ENCODE data around the gene KBTBD8.
A peak's percentile ranks its signal among the peaks of the same experiment; 100 is the strongest.

Gene KBTBD8

GRCh38 chr3:66956742-66957141 lies 41.4 kb upstream of the KBTBD8 start:
- no peak for DNase-seq (ENCODE audit: low read depth, low spot score)
- TF ChIP-seq CTCF (IDR thresholded peaks at IDR 0.05; ENCODE audit: insufficient read depth, low read length, missing control alignments) = no peak
- ChIA-PET POLR2A (no interaction called here), CTCF (interaction anchor here (1.6 to 1.7 kb wide), 2 partner anchors 18 to 1919 kb away, joined by 5 to 6 read pairs; no protein-coding TSS in a partner anchor)
- H3K4me3 ChIP-seq (ENCODE audit: low read depth, low read length) = no peak overlapping the region

GRCh38 chr3:66957367-66957766 lies 40.7 kb upstream of the KBTBD8 start:
- no peak for DNase-seq (ENCODE audit: low read depth, low spot score)
- ChIA-PET CTCF (interaction anchor here (1.7 kb wide), 1 partner anchor 1919 kb away, joined by 5 read pairs; no protein-coding TSS in a partner anchor), POLR2A (no interaction called here)
- TF ChIP-seq CTCF (IDR thresholded peaks at IDR 0.05; ENCODE audit: insufficient read depth, low read length, missing control alignments) = no peak
- H3K4me3 ChIP-seq (ENCODE audit: low read depth, low read length) = no peak overlapping the region

- POLR2A ChIA-PET = no interaction called here
- H3K4me3 ChIP-seq (ENCODE audit: low read depth, low read length) = no peak overlapping the region
- no peak for DNase-seq (ENCODE audit: low read depth, low spot score)
- CTCF ChIA-PET = interaction anchor here (2.1 to 2.5 kb wide), 2 partner anchors 13 to 19 kb away, joined by 9 to 18 read pairs; no protein-coding TSS in a partner anchor
- no peak for TF ChIP-seq CTCF (IDR thresholded peaks at IDR 0.05; ENCODE audit: insufficient read depth, low read length, missing control alignments)
Observed at GRCh38 chr3:66958067-66958466, 40.0 kb upstream of the KBTBD8 start.

GRCh38 chr3:66962664-66963063 lies 35.4 kb upstream of the KBTBD8 start:
- CTCF ChIA-PET = interaction anchor here (1.0 to 1.2 kb wide), 2 partner anchors 10 to 24 kb away, joined by 5 read pairs; no protein-coding TSS in a partner anchor
- TF ChIP-seq CTCF (IDR thresholded peaks at IDR 0.05; ENCODE audit: insufficient read depth, low read length, missing control alignments) = no peak

GRCh38 chr3:66971245-66971644 lies 26.9 kb upstream of the KBTBD8 start:
- TF ChIP-seq CTCF (IDR thresholded peaks at IDR 0.05; ENCODE audit: insufficient read depth, low read length, missing control alignments) = no peak
- H3K4me3 ChIP-seq (ENCODE audit: low read depth, low read length) = no peak overlapping the region
- ChIA-PET CTCF (interaction anchor here (0.9 to 8.7 kb wide), 32 partner anchors 11 to 2001 kb away, joined by 3 to 115 read pairs (median 6); partner anchors contain the start of gene KBTBD8), POLR2A (no interaction called here)
- DNase-seq (ENCODE audit: low read depth, low spot score) = no peak

More at GRCh38 chr3:66962664-66963063, 35.4 kb upstream of the KBTBD8 start:
- H3K4me3 ChIP-seq (ENCODE audit: low read depth, low read length) = no peak overlapping the region
- DNase-seq (ENCODE audit: low read depth, low spot score) = no peak
- POLR2A ChIA-PET = no interaction called here

- peak; percentile 5 for DNase-seq (ENCODE audit: low read depth, low spot score)
- CTCF ChIA-PET = interaction anchor here (0.6 to 8.7 kb wide), 35 partner anchors 10 to 2000 kb away, joined by 3 to 115 read pairs (median 6); partner anchors contain the start of gene KBTBD8
- peak overlapping the region; percentile 51 for H3K4me3 ChIP-seq (ENCODE audit: low read depth, low read length)
Observed at GRCh38 chr3:66971891-66972551, 26.1 kb upstream of the KBTBD8 start.

More at GRCh38 chr3:66971891-66972551, 26.1 kb upstream of the KBTBD8 start:
- POLR2A ChIA-PET = no interaction called here
- TF ChIP-seq CTCF (IDR thresholded peaks at IDR 0.05; ENCODE audit: insufficient read depth, low read length, missing control alignments) = peak; percentile 91
